T-cell (primary cell): ENCODE results near the gene INPP5A. TPM values are rescaled to one million over a fixed set of nuclear protein-coding genes. Genes with fewer than 3 reads are reported as not detected.

Source experiments
- ATAC-seq, 4 experiments: fragments of 200-7000 bp in 3 of 4; fragments of 150-1000 bp in 1 of 4; cut with Tn5 transposase; replicated peaks in 1 of 4; 1 replicate in 3 of 4; 2 replicates in 1 of 4; pipeline ENCODE4 v1.10.0; 2021; ENCODE audit warnings: moderate library complexity in 3 of 4, mild to moderate bottlenecking in 2 of 4, moderate number of reproducible peaks in 1 of 4
- CTCF ChIA-PET, 2 donors: fragments of 300-600 bp; sonication (Branson Sonifier 250); formaldehyde crosslinking; loops; one replicate each; lab custom pipeline; 2022; ENCODE audit warnings: antibody characterized with exemption in 2 of 2; lab: Charles Lee
- POLR2A ChIA-PET, 2 donors: fragments of 300-600 bp; sonication (Branson Sonifier 250); formaldehyde crosslinking; loops; one replicate each; lab custom pipeline; 2022; ENCODE audit warnings: antibody characterized with exemption in 2 of 2; lab: Charles Lee
- DNase-seq, 35 experiments: peaks; one replicate each; pipeline versions ENCODE4 v3.0.0 to v3.0.0-alpha.2; 2013 to 2023
- H3K27ac ChIP-seq: one replicate; pipeline ENCODE4 v1.5.1; 2013; ENCODE audit warnings: low read length
- H3K27me3 ChIP-seq, 2 experiments: replicated peaks in 1 of 2; 1 replicate in 1 of 2; 2 replicates in 1 of 2; pipeline versions ENCODE4 v1.6.1 to v1.7.0; 2013; ENCODE audit warnings: low read length in 1 of 2, mixed read lengths in 1 of 2; ENCODE audit not compliant: control insufficient read depth in 2 of 2, insufficient read depth in 2 of 2; ENCODE audit errors: extremely low read depth in 1 of 2
- H3K36me3 ChIP-seq, 2 donors: 1 replicate in 1 of 2; 2 replicates in 1 of 2; pipeline versions ENCODE4 v1.6.1 to v1.7.0; 2013; ENCODE audit warnings: low read length in 1 of 2; ENCODE audit not compliant: control insufficient read depth in 2 of 2, insufficient read depth in 1 of 2; ENCODE audit errors: extremely low read depth in 1 of 2
- H3K4me1 ChIP-seq, 2 experiments: 1 replicate in 1 of 2; 2 replicates in 1 of 2; pipeline versions ENCODE4 v1.6.1 to v1.7.0; 2013; ENCODE audit warnings: low read length in 2 of 2, mixed read lengths in 1 of 2; ENCODE audit not compliant: insufficient read depth in 2 of 2, control insufficient read depth in 1 of 2; ENCODE audit errors: extremely low read depth in 1 of 2
- H3K4me3 ChIP-seq, 2 donors: 1 replicate in 1 of 2; 2 replicates in 1 of 2; pipeline versions ENCODE4 v1.5.1 to v1.7.0; 2013; ENCODE audit warnings: mild to moderate bottlenecking in 2 of 2, low read length in 1 of 2, moderate library complexity in 1 of 2; ENCODE audit not compliant: control insufficient read depth in 1 of 2; ENCODE audit errors: extremely low read depth in 1 of 2
- H3K9me3 ChIP-seq: 2 replicates; pipeline ENCODE4 v1.7.0; 2013
- H3K27ac Mint-ChIP-seq, 2 donors: one replicate each; pipeline ENCODE4 v1.8.0; 2020 to 2021; ENCODE audit warnings: mild to moderate bottlenecking in 2 of 2, mixed read lengths in 2 of 2
- H3K27me3 Mint-ChIP-seq, 2 donors: one replicate each; pipeline ENCODE4 v1.8.0; 2021 to 2022; ENCODE audit warnings: mixed read lengths in 2 of 2
- H3K36me3 Mint-ChIP-seq: one replicate; pipeline ENCODE4 v1.8.0; 2021; ENCODE audit warnings: mixed read lengths
- H3K4me1 Mint-ChIP-seq, 3 donors: one replicate each; pipeline ENCODE4 v1.8.0; 2020 to 2022; ENCODE audit warnings: mixed read lengths in 3 of 3, mild to moderate bottlenecking in 1 of 3
- H3K4me3 Mint-ChIP-seq, 3 donors: one replicate each; pipeline ENCODE4 v1.8.0; 2020 to 2022; ENCODE audit warnings: mild to moderate bottlenecking in 3 of 3, mixed read lengths in 3 of 3, moderate library complexity in 3 of 3
- H3K9me3 Mint-ChIP-seq, 3 donors: one replicate each; pipeline ENCODE4 v1.8.0; 2020 to 2022; ENCODE audit warnings: mixed read lengths in 3 of 3
- WGBS: methylation state at CpG from one replicate; pipeline ENCODE4 v1.1.5; 2013; ENCODE audit warnings: missing lambda C conversion rate; ENCODE audit not compliant: insufficient coverage; 5-methylcytosine and 5-hydroxymethylcytosine counted together
- total RNA-seq, 35 experiments: library from RNA in 6 of 35; stranded (reverse) in 6 of 35; fragments of 120-200 nt in 1 of 35; gene quantifications; one replicate each; pipeline versions ENCODE4 v1.2.1 to v1.2.4 and lab custom pipeline; 2013 to 2026

The INPP5A gene
- total RNA-seq, 5 donors from 2014 or later (not counting 1 experiment from before 2014, with no cell fraction given), result 20.9 to 23.1 (median 22.9) TPM

DNA sequence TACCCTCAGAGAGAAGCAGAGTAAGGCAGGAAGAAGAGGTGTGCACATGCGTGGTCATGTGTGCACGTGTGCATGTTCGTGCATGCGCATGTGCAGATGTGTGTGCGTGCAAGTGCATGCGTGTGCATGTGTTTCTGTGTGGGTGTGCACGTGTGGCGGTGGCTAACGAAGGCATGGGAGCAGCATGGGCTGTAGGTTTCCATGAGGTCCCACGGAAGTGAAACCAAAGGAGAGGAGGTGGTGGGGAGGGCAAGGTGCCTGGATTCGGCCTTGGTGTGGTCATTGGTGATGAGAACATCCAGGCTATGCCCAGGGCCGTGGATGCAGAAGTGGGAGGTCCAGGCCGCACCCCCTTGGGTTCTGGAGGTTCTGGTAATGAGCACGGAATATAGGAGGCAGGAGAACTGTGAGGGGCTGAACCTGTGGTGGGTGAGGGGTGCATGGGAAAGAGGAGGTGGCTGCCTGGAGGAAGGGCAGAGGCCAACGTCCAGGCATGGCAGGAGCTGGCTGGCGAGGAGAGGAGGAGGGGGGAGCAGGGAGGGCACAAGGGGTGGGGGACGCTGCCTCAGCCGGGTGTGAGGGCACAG lies 2.4 kb upstream of the INPP5A start:
- Mint-ChIP-seq H3K9me3 (peaks cover 6 to 15% (median 12%) of the 10 kb centered on the region in 3 donors), H3K27ac (no peak overlapping the region), H3K4me1 (peaks cover 21 to 35% (median 26%) of the 10 kb centered on the region in 3 donors), H3K4me3 (peak overlapping the region; percentile 10 to 65 (median 59)), H3K27me3 (peaks cover 2% of the 10 kb centered on the region in 2 donors), H3K36me3 (peaks cover 10% of the 10 kb centered on the region)
- no peaks in the 10 kb centered on the region for H3K36me3 ChIP-seq
- WGBS, result 89% methylated on average over 18 of the region's 18 CpGs
- H3K4me3 ChIP-seq, result no peak overlapping the region
- H3K27ac ChIP-seq, result no peak overlapping the region
- no peaks in the 10 kb centered on the region for H3K9me3 ChIP-seq
- CTCF ChIA-PET, result interaction anchor here in 1 of 2 donors (0.6 kb wide), 1 partner anchor 351 kb away, joined by 7 read pairs; no protein-coding TSS in a partner anchor
- DNase-seq, result no peak
- peaks cover 0 to 13% of the 10 kb centered on the region in 2 experiments for H3K27me3 ChIP-seq
- peaks cover 23 to 30% of the 10 kb centered on the region in 2 experiments for H3K4me1 ChIP-seq
- POLR2A ChIA-PET, result no interaction called here
- ATAC-seq, result no peak

DNA sequence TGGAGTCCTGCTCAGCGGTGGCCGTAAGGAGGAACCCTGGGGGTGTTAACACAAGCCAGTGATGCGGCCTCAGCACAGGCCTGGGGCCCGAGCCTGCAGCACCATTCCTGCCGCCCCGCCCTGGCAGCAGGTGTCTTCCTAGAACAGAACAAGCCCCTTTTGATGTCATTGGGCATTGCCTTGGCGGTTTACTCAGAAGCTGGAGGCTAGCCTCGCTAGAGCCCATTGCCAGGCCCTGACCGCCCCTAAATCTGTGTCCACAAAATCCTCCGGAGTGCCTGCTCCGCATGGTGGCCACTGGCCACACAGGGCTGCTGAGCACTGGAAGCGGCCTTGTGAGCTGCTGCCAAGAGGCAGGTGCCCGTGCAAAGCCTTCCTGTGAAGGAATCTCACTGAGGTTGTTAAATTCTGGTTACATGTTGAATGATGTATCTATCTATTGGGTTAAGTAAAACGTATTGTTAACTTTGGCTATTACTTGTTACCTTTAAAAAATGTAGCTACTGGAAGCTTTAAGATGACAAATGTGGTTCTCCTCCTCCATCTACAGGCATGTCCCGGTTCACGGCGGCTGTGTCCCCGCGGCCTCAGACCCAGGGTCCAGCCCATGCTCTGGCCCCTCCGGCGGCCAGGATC lies 1.2 kb upstream of the INPP5A start:
- ChIA-PET POLR2A (no interaction called here), CTCF (no interaction called here)
- 67% methylated on average over 16 of the region's 21 CpGs for WGBS
- Mint-ChIP-seq H3K9me3 (peaks cover 6 to 7% (median 6%) of the 10 kb centered on the region in 3 donors), H3K27ac (no peak overlapping the region), H3K4me1 (peaks cover 32 to 47% (median 38%) of the 10 kb centered on the region in 3 donors), H3K27me3 (no peaks in the 10 kb centered on the region), H3K4me3 (peak overlapping the region; percentile 65 to 96 (median 74)), H3K36me3 (peaks cover 10% of the 10 kb centered on the region)
- DNase-seq (no peak), ATAC-seq (peak in 1 of 4 experiments; percentile 0)
- Histone ChIP-seq H3K4me1 (peaks cover 35 to 42% of the 10 kb centered on the region in 2 experiments), H3K27me3 (peaks cover 0 to 13% of the 10 kb centered on the region in 2 experiments), H3K36me3 (no peaks in the 10 kb centered on the region), H3K9me3 (no peaks in the 10 kb centered on the region), H3K27ac (no peak overlapping the region), H3K4me3 (peak overlapping the region; percentile 41 to 45)

DNA sequence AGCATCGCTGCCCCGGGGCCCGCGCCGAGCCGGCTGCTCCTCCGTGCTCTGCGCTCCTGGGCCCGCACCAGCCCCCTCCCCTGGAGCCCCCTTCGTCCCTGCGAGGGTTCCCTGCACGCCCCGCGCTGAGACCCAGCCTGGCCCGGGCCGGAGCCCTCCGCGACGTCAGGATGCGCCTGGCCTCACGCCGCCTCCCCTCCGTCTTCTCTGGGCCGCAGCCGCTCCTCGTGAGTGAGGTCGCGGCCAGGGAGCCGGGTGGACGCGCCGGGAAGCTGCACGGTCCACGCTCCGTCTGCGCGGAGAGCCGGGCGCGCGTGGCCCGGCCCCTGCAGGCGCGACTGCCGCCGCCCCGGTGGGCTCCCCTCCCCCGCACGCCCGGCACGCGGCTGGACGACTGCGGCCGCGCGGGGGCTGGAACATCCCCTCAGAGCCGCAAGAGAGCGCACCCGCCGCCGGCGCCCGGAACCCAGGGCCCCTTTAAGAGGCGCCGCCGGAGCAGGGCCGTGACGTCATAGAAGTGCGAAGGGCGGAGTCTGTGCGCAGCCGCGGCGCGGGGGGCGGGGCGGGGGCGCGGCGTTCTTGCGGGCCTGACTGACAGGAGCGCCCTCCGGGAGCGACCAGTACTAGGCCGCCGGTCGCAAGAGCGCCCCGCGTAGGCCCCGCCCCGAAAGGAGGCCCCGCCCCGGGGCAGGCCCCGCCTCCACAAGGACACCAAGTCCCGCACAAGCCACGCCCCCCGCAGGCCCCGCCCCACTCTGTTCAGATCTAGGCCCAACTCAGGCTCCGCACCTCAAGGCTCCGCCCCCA lies 507 bp upstream of the INPP5A start:
- POLR2A ChIA-PET, result no interaction called here
- Mint-ChIP-seq H3K27ac (peak overlapping the region; percentile 43 to 61), H3K4me1 (peaks cover 40 to 54% (median 45%) of the 10 kb centered on the region in 3 donors), H3K9me3 (peaks cover 0 to under 1% (median 0%) of the 10 kb centered on the region in 3 donors), H3K4me3 (peak overlapping the region; percentile 66 to 96 (median 74)), H3K36me3 (peaks cover 5% of the 10 kb centered on the region), H3K27me3 (no peaks in the 10 kb centered on the region)
- H3K27me3 ChIP-seq, result peaks cover 0 to 13% of the 10 kb centered on the region in 2 experiments
- H3K9me3 ChIP-seq, result no peaks in the 10 kb centered on the region
- H3K27ac ChIP-seq, result no peak overlapping the region
- ATAC-seq, result peak; percentile 83 to 92 (median 87)
- H3K36me3 ChIP-seq, result no peaks in the 10 kb centered on the region
- peaks cover 41 to 49% of the 10 kb centered on the region in 2 experiments for H3K4me1 ChIP-seq
- peak overlapping the region; percentile 41 to 45 for H3K4me3 ChIP-seq
- DNase-seq, result peak; percentile 100
- under 1% methylated on average over 102 of the region's 102 CpGs for WGBS
- CTCF ChIA-PET, result no interaction called here

GRCh38 chr10:132538031-132538789 lies 623 bp downstream of the INPP5A start:
- Histone ChIP-seq H3K27ac (peak overlapping the region; percentile 42), H3K27me3 (peaks cover 0 to 9% of the 10 kb centered on the region in 2 experiments), H3K36me3 (no peaks in the 10 kb centered on the region), H3K9me3 (no peaks in the 10 kb centered on the region), H3K4me3 (peak overlapping the region; percentile 72 to 74), H3K4me1 (peaks cover 41 to 55% of the 10 kb centered on the region in 2 experiments)
- Mint-ChIP-seq H3K27ac (peak overlapping the region; percentile 83 to 91), H3K4me3 (peak overlapping the region; percentile 90 to 96 (median 91)), H3K4me1 (peaks cover 51 to 65% (median 55%) of the 10 kb centered on the region in 3 donors), H3K9me3 (no peaks in the 10 kb centered on the region), H3K36me3 (no peaks in the 10 kb centered on the region), H3K27me3 (no peaks in the 10 kb centered on the region)
- POLR2A ChIA-PET, result no interaction called here
- 11% methylated on average over 40 of the region's 42 CpGs for WGBS
- ATAC-seq, result no peak
- DNase-seq, result peak in 1 of 35 experiments; percentile 34
- CTCF ChIA-PET, result no interaction called here

- no peaks in the 10 kb centered on the region for H3K36me3 Mint-ChIP-seq
- ChIA-PET POLR2A (no interaction called here), CTCF (interaction anchor here in 1 of 2 donors (0.7 kb wide), 1 partner anchor 13 kb away, joined by 3 read pairs; no protein-coding TSS in a partner anchor)
- H3K27ac Mint-ChIP-seq, result peak overlapping the region; percentile 83 to 91
- WGBS, result no CpG with 5 or more reads among the region's 2 CpGs
- H3K27me3 Mint-ChIP-seq, result no peaks in the 10 kb centered on the region
- no peak for DNase-seq
- Histone ChIP-seq H3K9me3 (no peaks in the 10 kb centered on the region), H3K36me3 (no peaks in the 10 kb centered on the region), H3K4me3 (peak overlapping the region; percentile 72 to 74), H3K27me3 (peaks cover 0 to 5% of the 10 kb centered on the region in 2 experiments), H3K27ac (peak overlapping the region; percentile 42), H3K4me1 (peaks cover 41 to 61% of the 10 kb centered on the region in 2 experiments)
- H3K9me3 Mint-ChIP-seq, result no peaks in the 10 kb centered on the region
- peak overlapping the region; percentile 90 to 96 (median 91) for H3K4me3 Mint-ChIP-seq
- peaks cover 58 to 72% (median 62%) of the 10 kb centered on the region in 3 donors for H3K4me1 Mint-ChIP-seq
- no peak for ATAC-seq
Measured at GRCh38 chr10:132538790-132539421, 1.3 kb downstream of the INPP5A start.
